NCI-H1048 (cell line): Measurements from ENCODE around the gene MMP24OS.
"Not testable (repeated sequence)": the region's sequence is repeated elsewhere in the genome, so short reads cannot be mapped to it uniquely, and the experiment has no call there.

Experiments used
- DNase-seq: peaks from one replicate; lab custom pipeline; 2025; lab: John Stamatoyannopoulos, UW

MMP24OS gene

DNA sequence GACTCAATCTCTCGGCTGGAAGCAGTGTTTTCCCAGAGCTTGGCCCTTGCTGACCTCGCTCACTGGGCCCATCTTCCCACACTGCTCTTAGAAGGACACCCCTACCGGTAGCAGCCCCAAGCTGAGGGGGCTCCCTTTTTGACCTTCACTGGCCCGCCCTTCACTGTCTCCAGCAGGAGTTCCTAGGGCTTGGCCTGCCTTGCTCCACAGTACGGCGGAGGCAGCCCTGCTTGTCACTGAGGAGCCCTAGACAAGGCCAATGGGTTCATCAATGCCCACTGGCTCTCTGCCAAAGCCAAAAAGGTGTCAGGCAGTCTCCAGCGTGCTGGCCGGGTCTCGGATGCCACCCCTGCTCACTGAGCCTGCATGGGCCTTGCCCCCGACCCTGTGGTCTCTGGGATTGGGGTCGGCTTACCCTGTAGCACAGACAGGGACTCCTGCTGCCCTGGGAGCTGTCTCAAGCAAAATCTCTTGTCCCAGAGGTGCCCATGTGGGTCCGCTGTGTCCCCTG lies 2.1 kb downstream of the MMP24OS start:
- DNase-seq: no peak

DNA sequence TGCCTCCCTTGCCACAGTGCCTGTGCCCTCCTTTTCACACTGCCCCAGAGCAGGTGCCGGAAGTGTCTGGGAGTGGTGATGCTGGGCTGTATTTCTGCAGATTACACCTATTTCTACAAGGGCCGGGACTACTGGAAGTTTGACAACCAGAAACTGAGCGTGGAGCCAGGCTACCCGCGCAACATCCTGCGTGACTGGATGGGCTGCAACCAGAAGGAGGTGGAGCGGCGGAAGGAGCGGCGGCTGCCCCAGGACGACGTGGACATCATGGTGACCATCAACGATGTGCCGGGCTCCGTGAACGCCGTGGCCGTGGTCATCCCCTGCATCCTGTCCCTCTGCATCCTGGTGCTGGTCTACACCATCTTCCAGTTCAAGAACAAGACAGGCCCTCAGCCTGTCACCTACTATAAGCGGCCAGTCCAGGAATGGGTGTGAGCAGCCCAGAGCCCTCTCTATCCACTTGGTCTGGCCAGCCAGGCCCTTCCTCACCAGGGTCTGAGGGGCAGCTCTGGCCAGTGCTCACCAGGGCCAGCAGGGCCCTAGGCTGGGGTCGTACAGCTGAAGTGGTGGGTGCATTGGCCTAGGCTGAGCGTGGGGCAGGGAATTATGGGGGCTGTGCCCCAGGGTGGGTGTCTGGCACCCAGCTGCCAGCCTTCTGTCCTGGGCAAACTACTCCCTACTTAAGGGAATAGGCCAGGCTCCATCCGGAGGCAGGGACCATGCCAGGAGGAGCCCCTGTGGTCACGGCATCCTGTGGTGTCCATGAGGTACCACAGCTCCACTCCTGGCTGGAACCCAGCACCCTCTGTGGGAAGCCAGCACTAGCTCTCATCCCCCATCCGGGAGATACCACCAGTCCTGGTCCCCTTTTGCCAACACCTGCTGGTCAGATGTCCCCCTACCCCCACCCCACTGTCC lies 3.5 kb downstream of the MMP24OS start:
- DNase-seq: no peak

DNA sequence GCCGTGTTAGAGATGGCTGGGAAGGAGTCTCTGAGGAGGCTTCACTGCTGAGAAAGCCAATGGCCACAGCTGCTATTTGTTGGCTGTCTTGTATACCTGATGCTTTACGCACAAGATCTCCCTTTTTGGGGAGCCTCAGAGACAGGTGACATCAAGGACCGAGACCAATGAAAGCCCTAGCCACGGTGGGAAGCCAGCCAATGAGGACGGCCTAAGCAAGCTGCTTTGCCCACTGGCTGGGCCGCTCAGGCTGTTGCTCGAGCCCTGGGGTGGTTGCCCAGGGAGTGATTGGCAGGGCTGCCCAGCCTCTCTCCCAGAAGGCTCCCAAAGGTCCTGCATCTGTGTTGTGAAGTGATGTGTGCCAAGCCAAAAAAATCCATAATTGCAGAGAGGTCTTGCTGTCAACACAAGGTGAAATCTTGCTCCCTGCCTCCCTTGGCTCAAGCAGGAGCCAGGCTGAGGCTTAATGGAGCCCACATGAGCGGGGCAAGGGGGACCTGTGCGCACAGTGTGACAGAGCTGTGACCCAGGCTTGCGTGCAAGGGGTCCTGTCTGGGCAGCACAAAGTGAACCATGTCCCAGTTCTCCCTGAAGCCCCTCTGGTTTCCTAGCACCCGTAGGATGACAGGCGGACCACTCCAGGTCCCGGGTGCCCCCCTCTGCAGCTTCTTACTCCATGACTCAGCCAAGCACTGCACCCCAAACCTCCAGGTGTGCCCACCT lies 4.3 kb downstream of the MMP24OS start:
- DNase-seq: no peak

- no peak for DNase-seq
Observed at GRCh38 chr20:35271904-35272303, 6.0 kb downstream of the MMP24OS start.

- no peak for DNase-seq
Observed at GRCh38 chr20:35271073-35271882, 6.6 kb downstream of the MMP24OS start.

- DNase-seq: no peak
Observed at GRCh38 chr20:35270021-35270902, 7.7 kb downstream of the MMP24OS start.

- no peak for DNase-seq
Observed at GRCh38 chr20:35269055-35269781, 8.7 kb downstream of the MMP24OS start.

DNA sequence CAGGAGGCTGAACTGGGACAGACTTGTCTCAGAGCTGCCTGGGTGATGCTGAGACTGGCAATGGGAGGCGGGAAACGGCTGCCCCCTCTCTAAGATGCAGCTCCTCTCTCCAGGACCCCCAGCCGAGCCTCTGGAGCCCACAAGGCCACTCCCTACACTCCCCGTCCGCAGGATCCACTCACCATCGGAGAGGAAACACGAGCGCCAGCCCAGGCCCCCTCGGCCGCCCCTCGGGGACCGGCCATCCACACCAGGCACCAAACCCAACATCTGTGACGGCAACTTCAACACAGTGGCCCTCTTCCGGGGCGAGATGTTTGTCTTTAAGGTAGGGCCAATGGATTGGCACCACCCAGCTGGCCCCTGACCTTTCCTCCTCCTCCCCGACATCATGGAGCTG lies 10.8 kb downstream of the MMP24OS start:
- DNase-seq: no peak

- DNase-seq: no peak
Observed at GRCh38 chr20:35264755-35265154, 13.2 kb downstream of the MMP24OS start.

- DNase-seq: no peak
Observed at GRCh38 chr20:35263532-35264341, 14.2 kb downstream of the MMP24OS start.

DNA sequence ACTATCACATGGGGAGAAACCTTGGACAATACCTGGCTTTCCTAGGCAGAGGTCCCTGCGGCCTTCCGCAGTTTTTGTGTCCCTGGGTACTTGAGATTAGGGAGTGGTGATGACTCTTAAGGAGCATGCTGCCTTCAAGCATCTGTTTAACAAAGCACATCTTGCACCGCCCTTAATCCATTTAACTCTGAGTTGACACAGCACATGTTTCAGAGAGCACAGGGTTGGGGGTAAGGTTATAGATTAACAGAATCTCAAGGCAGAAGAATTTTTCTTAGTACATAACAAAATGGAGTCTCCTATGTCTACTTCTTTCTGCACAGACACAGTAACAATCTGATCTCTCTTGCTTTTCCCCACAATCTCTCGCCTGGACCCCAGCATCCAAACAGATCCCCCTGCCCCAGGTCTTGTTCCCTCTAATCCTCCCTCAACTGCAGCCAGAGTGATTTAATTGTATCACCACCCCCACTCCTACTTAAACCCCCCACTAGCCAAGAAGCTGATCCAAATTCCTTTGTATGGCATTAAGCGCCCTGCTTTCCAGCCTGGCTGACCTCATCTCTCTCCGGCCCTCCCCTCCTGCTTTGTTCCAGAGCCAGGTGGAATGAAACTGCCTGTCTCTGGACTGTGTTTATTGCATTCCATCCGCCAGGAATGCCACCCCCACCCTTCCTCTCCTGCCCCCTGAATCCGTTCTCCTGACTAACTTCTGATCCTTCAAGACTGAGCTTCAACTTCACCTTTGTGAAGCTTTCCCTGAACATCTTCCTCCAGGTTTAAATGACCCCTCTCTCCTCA lies 15.0 kb downstream of the MMP24OS start:
- DNase-seq: not testable (repeated sequence)

GRCh38 chr20:35262321-35262720 lies 15.6 kb downstream of the MMP24OS start:
- not testable (repeated sequence) for DNase-seq

DNA sequence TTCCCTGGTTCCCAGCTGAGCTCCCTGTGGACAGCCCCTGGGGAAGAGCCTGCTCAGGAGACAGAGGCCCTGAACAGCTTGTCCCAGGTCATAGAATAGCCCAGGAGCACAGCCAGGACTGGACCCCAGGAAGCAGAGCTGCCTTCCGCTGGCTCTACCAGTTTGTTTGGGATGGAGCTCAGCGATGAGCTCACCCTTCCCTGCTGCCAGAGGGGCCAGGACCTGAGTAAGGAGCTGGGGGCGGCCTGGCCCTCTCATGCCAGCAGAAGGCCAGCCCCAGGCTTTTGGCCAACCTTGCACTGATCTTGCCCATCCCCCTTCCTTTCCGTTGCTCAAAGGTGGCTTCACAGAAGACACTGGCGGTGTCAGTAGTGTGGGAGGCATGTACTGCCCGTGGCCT lies 17.5 kb downstream of the MMP24OS start:
- no peak for DNase-seq

GRCh38 chr20:35257175-35257909 lies 20.6 kb downstream of the MMP24OS start:
- no peak for DNase-seq

DNA sequence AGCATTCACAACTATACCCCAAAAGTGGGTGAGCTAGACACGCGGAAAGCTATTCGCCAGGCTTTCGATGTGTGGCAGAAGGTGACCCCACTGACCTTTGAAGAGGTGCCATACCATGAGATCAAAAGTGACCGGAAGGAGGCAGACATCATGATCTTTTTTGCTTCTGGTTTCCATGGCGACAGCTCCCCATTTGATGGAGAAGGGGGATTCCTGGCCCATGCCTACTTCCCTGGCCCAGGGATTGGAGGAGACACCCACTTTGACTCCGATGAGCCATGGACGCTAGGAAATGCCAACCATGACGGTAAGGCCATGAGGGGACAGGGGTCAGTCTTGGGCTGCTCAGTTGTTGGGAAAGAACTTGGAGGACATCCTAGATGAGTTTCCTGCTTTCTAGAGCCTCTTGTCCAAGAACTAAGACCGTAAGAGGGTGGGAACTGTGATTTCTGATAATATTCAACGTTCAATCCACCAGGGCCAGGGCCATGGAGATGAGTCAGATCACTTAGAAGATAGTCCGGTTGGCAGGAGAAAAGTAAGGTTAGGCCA lies 23.4 kb downstream of the MMP24OS start:
- DNase-seq: no peak

- DNase-seq: no peak
Observed at GRCh38 chr20:35253010-35253409, 24.9 kb downstream of the MMP24OS start.

GRCh38 chr20:35252598-35252997 lies 25.3 kb downstream of the MMP24OS start:
- DNase-seq: not testable (repeated sequence)

- no peak for DNase-seq
Observed at GRCh38 chr20:35252037-35252461, 25.9 kb downstream of the MMP24OS start.
